Thyroid gland (tissue), 4 donors: ENCODE data around the gene CTCF.

ENCODE experiments used
- CTCF ChIP-seq, 6 experiments: fragments of 200-600 bp in 3 of 6; fragments of 450-650 bp in 3 of 6; sonication (generic) in 3 of 6; IDR thresholded peaks; one replicate each; pipeline ENCODE4 v1.5.1; 2016 to 2019; ENCODE audit warnings: antibody characterized with exemption in 6 of 6, mild to moderate bottlenecking in 2 of 6, inconsistent platforms in 1 of 6, moderate library complexity in 1 of 6
- POLR2A ChIP-seq, 2 donors: fragments of 450-650 bp; IDR thresholded peaks; one replicate each; pipeline ENCODE4 v1.6.1; 2017; ENCODE audit warnings: antibody characterized with exemption in 2 of 2, mild to moderate bottlenecking in 2 of 2, moderate library complexity in 1 of 2

GRCh38 chr16:67660564-67661028 is 98.3 kb downstream of the CTCF start, which contains the start of gene PARD6A:
- TF ChIP-seq POLR2A (IDR thresholded peaks at IDR 0.05) (no peak), CTCF (IDR thresholded peaks at IDR 0.05) (no peak)
